COR-L47 (cell line): ENCODE measurements around the gene CAVIN1.
"Not testable (repeated sequence)": the region's sequence is repeated elsewhere in the genome, so short reads cannot be mapped to it uniquely, and the experiment has no call there.

Experiments used
- DNase-seq: peaks from one replicate; lab custom pipeline; 2025; lab: John Stamatoyannopoulos, UW

The CAVIN1 gene

DNA sequence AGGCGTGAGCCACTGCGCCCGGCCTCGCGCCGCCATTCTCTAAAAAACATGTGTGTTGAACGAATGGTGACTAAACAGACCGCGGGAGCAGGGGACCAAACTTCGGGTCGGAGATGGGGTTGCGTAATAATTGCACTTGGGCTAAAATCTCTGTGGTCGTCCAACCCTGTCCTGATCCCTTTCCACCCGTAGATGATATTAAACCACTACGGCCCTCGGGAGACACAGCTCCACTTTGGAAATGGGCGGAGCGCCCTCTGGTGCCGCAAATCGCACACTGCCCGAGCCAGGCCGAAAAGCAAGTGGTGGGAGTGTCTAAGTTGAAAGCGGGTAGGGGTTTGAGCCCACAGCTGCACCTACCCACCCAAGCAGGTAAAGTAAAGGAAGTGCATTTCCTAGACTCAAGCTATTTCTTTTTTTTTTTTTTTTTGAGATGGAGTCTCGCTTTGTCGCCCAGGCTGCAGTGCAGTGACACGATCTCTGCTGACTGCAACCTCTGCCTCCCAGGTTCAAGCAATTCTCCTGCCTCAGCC is 17.0 kb downstream of the CAVIN1 start:
- DNase-seq, result peak; percentile 65

GRCh38 chr17:42405076-42405475 is 18.0 kb downstream of the CAVIN1 start:
- no peak for DNase-seq

DNA sequence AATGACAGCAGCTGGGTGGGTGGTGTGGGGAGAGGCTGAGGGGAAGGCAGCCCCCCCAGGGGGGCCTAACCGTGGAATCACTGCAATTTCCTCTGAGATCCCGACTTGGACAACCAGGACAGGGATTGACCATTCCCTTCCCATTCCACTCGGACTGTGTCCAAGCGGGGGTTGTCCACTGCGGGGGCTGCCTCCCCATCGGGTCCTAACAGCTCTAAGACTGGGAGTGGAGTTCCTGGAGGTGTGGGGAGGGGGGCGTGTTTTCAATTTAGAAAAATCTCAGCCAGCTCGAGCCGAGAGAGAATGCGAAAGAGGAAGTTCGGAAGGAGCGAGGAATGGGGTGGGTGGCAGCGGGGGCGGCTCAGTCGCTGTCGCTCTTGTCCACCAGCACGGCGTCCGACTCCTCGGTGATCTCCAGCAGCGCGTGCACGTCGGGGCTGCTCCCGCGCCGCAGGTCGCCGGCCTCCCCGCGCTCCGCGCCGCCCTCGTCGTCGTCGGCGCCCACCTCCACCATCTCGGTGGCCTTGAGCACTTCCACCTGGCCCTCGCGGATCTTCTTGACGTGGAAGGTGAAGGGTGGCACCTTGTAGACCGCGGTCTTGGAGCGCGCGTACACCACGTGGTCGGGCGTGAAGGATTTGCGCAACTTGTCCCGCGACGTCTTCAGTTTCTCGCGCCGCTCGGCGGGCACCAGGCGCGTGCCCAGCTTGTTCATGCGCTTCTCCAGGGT is 18.6 kb downstream of the CAVIN1 start:
- no peak for DNase-seq

GRCh38 chr17:42403150-42403549 is 19.9 kb downstream of the CAVIN1 start:
- DNase-seq, result no peak

- no peak for DNase-seq
Measured at GRCh38 chr17:42402117-42402516, 20.9 kb downstream of the CAVIN1 start.

DNA sequence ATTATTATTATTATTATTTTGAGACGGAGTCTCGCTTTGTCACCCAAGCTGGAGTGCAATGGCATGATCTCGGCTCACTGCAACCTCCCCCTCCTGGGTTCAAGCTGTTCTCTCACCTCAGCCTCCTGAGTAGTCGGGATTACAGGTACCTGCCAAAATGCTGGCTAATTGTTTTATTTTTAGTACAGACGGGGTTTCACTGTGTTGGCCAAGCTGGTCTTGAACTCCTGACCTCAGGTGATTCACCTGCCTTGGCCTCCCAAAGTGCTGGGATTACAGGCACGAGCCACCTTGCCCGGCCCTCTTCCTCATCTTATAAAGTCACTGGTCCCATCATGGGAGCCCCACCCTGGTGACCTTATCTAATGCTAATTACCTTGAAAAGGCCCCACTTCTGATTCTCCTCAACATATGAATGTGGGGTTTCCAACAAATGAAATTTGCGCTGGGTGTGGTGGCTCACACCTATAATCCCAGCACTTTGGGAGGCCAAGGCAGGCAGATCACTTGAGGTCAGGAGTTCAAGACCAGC is 22.1 kb downstream of the CAVIN1 start:
- not testable (repeated sequence) for DNase-seq

- DNase-seq, result no peak
Measured at GRCh38 chr17:42399948-42400843, 22.9 kb downstream of the CAVIN1 start.

DNA sequence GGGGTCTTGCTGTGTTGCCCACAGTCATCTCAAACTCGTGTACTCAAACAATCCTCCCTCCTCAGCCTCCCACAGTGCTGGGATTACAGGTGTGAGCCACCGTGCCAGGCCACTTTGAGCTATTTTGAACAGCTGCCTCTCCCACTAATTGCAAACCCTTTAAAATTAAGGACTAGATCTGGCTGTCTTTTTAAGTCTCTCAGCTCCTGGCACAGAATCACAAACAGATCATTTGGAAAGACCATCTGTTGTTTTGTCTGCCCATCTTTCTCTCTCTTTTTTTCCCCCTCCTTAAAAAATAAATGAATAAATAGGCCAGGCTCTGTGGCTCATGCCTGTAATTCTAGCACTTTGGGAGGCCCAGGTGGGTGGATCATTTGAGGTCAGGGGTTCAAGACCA is 23.9 kb downstream of the CAVIN1 start:
- DNase-seq, result no peak

GRCh38 chr17:42395601-42396000 is 27.5 kb downstream of the CAVIN1 start:
- DNase-seq, result not testable (repeated sequence)

DNA sequence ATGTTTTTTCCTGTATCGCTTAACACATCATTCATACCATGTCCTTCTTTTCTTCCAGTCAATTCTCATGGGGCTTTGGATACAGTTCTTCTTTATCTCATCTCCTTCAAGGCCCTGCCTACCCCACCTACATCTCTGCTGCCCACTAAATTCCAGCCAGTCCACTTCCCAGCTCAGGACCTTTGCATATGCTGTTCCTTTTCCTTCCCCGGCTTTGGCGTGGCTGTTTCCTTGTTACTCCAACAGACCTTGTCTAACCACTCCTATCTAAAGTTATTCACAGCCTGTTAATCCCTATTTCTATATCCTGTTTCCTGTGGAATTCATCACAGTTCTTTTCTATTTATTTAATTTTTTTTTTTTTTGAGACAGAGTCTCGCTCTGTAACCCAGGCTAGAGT is 28.2 kb downstream of the CAVIN1 start:
- no peak for DNase-seq

DNA sequence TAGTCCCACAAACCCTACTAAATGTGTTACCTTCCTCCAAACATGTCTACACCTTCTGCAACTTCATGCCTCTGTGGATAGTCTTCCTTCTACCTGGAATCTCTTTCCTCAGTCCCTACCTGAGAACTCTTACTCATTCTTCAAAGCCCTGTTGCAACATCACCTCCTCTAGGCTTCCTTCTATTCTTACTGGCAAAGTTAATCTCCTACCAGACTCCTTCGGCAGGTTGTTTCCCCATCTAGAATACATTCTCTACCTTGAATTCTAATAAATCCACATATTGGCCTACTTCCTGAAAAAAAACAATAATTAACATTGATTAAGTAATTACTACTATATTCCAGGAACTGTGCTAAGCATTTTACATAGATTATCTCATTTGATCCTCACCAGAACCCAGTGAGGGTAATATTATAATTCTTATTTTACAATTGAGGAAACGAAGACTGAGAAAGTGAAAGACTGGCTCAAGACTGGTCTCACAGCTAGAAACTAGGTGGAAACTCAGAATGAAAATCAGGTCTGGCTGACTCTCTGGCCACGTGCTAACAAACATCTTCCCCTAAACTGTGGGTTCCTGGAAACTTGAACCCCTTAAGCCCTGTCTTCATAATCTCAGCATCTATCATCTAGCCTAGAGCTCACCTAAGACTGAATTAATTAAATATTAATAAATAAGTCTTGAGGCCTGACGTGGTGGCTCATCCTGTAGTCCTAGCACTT is 30.2 kb downstream of the CAVIN1 start:
- no peak for DNase-seq

DNA sequence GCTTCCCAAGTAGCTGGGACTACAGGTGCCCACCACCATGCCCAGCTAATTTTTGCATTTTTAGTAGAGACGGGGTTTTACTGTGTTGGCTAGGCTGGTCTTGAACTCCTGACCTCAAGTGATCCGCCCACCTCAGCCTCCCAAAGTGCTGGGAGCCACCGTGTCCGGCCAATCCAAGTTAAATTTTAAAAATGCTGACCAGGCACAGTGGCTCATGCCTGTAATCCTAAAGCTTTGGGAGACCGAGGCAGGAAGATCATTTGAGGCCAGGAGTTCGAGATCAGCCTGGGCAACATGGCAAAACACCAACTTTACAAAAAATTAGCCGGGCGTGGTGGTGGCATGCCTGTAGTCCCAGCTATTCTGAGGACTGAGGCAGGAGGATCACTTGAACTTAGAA is 31.6 kb downstream of the CAVIN1 start:
- not testable (repeated sequence) for DNase-seq

DNA sequence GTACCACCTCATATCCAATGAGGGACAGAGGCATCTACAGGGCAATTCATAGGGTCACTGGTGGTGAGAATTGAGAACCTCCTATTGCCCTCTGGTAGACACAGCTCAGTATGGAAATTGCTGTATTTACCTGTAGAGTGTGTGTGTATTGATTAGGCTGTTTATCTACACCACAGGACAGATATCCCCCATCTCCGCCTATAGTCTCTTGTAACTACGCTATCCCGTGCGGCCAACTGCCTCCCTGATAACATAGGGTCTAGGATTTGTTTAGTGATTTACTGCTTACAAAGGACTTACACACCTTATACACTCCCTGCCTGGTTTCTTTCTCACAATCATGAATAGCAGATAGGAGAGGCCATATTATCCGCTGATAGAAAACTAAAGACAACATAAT is 33.2 kb downstream of the CAVIN1 start:
- DNase-seq, result no peak

DNA sequence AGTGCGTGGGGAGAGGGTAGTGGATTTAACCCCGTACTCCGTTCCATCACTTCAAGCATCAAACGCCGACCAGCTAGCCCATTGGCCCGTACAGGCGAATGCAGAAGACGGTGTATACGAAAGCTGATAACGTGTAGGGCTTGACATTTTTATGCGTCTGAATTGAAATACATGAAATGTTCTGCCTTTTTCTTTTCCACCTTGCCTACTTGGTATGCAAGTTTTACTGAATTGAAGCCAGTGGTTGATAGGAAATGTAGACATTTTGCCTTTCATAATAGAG is 34.0 kb downstream of the CAVIN1 start:
- DNase-seq, result no peak

DNA sequence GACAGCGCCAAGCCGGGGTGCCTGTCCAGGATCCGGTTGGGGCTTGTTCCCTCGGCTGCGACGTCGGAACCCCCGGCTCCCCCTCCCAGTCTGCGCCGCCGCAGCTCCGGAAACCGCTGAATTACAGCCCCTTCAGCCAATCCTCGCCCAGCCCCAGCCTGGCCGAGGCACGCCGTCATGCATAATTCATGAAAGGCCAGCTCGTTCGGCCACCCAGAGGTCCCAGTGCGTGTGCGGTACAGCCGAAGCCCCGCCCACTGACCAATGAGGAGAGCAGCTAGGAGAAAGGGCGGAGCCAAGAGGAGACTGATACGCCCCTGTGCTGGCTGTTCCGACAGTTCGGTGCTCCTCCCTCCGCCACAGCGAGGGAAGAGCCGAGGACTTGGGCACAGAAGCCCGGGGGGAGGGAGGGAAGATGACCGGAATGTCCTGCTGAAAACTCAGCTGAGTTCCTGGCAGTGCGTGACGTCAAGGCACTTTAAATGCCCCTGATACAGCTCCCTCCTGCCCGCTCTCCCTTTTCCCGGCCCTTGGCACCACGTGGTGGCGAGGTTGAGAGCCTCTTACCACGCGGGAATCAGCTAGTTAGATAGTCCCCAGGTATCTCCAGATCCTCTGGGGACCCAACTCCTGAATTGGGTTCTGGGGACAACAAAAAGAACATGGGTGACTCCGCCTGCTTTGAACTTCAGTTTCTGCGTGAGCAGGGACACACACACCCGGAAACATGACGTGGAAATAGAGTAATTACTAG is 34.5 kb downstream of the CAVIN1 start, which contains the start of gene STAT3:
TSS of gene STAT3 (minus strand) at position 62 of the 754 bp plus-strand sequence. CDS start 39,926 bp downstream, outside the sequence.
- DNase-seq, result peak; percentile 99

GRCh38 chr17:42387661-42388380 is 35.2 kb downstream of the CAVIN1 start:
- DNase-seq, result peak; percentile 66

- DNase-seq, result peak; percentile 52
Measured at GRCh38 chr17:42386777-42387657, 36.0 kb downstream of the CAVIN1 start.

DNA sequence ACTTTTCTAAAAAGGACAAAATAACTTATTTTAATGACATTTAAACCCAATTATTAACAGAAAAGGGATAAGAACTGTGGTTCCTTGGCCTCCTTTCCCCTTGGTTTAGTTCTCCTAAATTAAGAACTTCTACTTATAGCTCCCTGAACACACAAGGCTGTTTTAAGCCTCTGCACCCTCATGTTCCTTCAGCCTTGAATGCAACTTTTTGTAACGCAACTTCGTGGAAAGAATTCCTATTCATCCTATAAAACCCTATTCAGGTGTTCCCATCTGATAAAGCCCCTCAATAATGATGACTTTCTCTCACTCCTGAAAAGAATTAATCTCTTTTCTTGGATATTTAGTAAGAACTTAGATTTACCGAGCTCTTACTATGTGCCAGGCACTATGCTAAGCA is 41.2 kb downstream of the CAVIN1 start:
- DNase-seq, result no peak

DNA sequence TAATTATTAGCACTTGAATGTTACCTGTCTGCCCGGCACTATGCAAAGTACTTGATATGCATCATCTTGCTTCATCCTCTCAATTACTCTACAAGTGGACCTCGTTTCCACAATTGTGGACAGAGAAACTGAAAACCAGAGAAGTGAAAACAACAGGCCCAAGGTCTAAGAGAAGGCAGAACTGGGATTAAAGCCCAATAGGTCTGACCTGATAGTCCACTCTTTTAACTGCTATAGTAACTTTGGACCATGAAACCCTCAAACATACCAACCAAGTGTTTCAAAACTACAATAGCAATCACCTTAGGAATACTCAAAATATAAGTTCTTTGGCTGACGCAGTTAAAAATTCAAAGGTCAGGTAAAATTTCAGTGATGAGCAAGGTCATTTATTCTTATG is 42.1 kb downstream of the CAVIN1 start:
- DNase-seq, result no peak
